Stimulated activated CD4-positive, alpha-beta T cell treated with anti-CD3 and anti-CD28 coated beads, TNF-alpha, amount 100 ng/mL, for 24 hours (primary cell): ENCODE results near the gene POP7.
A peak's percentile ranks its signal among the peaks of the same experiment; 100 is the strongest.
"Not testable (repeated sequence)": the region's sequence is repeated elsewhere in the genome, so short reads cannot be mapped to it uniquely, and the experiment has no call there.

Source experiments
- DNase-seq, 3 experiments: peaks; one replicate each; pipeline ENCODE4 v3.0.0-alpha.2; 2020; ENCODE audit warnings: low read depth in 3 of 3

POP7 gene

GRCh38 chr7:100705753-100706671, at the start of gene POP7:
Gene POP7 (plus strand): TSS chr7:100706121. CDS start chr7:100706831, 710 bp downstream.
- DNase-seq: peak; percentile 97 to 99 (median 98)

GRCh38 chr7:100662194-100662776, 43.6 kb upstream of the POP7 start:
- DNase-seq: not testable (repeated sequence)

GRCh38 chr7:100665168-100665726, 40.7 kb upstream of the POP7 start:
- no peak for DNase-seq

- DNase-seq: no peak
Observed at GRCh38 chr7:100667331-100668068, 38.4 kb upstream of the POP7 start.

GRCh38 chr7:100668069-100668449, 37.9 kb upstream of the POP7 start:
- no peak for DNase-seq

- DNase-seq: not testable (repeated sequence)
Observed at GRCh38 chr7:100669106-100669505, 36.8 kb upstream of the POP7 start.

GRCh38 chr7:100670074-100670473, 35.8 kb upstream of the POP7 start:
- DNase-seq: no peak

- DNase-seq: no peak
Observed at GRCh38 chr7:100671353-100672327, 34.3 kb upstream of the POP7 start.

- peak; percentile 98 to 99 (median 99) for DNase-seq
Observed at GRCh38 chr7:100673302-100673941, 32.5 kb upstream of the POP7 start, which contains the start of gene GNB2. Gene GNB2 (plus strand): TSS chr7:100673740. CDS start chr7:100676266, 2,526 bp downstream.

- peak in 1 of 3 experiments; percentile 43 for DNase-seq
Observed at GRCh38 chr7:100673942-100674410, 31.9 kb upstream of the POP7 start.

GRCh38 chr7:100674411-100675104, 31.4 kb upstream of the POP7 start:
- DNase-seq: no peak

- DNase-seq: no peak
Observed at GRCh38 chr7:100675105-100675451, 30.8 kb upstream of the POP7 start.

- peak; percentile 57 to 82 (median 64) for DNase-seq
Observed at GRCh38 chr7:100675581-100676350, 30.2 kb upstream of the POP7 start.

GRCh38 chr7:100676501-100677306, 29.2 kb upstream of the POP7 start:
- DNase-seq: no peak

GRCh38 chr7:100677308-100678267, 28.3 kb upstream of the POP7 start:
- DNase-seq: no peak

- no peak for DNase-seq
Observed at GRCh38 chr7:100678291-100678984, 27.5 kb upstream of the POP7 start.
